Choroid plexus epithelial cell (primary cell): ENCODE results near the gene SREK1.

Experiments
- DNase-seq: peaks from one replicate; pipeline ENCODE4 v3.0.0-alpha.2; 2010; ENCODE audit warnings: low read depth
- H3K4me3 ChIP-seq: 2 replicates; pipeline ENCODE4 v1.5.1; 2011; ENCODE audit warnings: low read depth, mild to moderate bottlenecking, control low read depth, low read length, moderate library complexity
- TF ChIP-seq, protein P1 (sequence below): conservative IDR thresholded peaks from 2 replicates; pipeline ENCODE4 v1.5.1; 2011; ENCODE audit warnings: low read depth, mild to moderate bottlenecking, control low read depth, inconsistent platforms, low read length, moderate library complexity

Gene SREK1

DNA sequence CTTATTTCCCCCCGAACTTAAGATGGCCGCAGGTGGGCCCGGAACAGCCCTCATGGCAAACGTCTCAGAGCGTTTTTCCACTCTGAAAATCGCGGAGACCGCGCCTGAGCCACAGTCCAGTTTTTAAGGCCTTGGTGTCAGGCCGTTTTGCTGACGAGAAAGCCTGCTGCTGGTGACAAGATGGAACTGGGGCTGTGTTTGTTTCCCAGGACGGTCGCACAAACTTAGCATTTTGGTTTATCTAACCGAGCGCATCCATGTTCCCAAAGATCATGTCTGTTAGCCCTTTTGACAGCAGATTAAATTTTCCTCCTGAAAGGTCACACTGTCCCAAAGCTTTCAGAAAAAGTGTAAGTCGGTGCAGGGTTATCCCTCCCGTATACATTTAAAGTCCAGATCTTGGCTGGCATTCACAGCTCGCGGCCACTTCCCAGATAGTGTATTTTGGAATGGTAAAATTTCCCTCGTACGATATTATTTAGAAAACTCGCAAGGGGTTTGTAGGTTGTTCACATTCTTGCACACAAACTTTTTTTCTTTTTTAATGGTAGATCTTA, 812 bp downstream of the SREK1 start:
- DNase-seq: no peak
- H3K4me3 ChIP-seq: peak overlapping the region; percentile 93
- TF ChIP-seq, protein P1, sequence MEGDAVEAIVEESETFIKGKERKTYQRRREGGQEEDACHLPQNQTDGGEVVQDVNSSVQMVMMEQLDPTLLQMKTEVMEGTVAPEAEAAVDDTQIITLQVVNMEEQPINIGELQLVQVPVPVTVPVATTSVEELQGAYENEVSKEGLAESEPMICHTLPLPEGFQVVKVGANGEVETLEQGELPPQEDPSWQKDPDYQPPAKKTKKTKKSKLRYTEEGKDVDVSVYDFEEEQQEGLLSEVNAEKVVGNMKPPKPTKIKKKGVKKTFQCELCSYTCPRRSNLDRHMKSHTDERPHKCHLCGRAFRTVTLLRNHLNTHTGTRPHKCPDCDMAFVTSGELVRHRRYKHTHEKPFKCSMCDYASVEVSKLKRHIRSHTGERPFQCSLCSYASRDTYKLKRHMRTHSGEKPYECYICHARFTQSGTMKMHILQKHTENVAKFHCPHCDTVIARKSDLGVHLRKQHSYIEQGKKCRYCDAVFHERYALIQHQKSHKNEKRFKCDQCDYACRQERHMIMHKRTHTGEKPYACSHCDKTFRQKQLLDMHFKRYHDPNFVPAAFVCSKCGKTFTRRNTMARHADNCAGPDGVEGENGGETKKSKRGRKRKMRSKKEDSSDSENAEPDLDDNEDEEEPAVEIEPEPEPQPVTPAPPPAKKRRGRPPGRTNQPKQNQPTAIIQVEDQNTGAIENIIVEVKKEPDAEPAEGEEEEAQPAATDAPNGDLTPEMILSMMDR: no peak

DNA sequence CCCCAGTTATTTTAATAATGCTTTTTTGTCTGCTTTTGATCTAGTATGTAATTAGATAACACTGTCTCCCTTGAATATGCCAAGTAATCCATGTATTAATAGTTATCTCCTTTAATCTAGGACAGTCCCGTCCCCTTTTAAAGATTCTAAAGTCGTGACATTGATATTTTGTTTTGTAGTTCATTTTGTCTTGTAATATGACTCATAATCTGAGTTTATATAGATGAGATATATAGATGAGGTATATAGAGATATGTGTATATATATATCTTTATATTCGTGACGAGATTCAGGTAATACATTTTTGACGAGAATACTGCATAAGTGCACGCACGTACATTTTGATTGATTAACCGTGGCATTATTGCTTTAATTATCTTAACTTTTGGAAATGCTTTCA, 1.6 kb downstream of the SREK1 start:
- peak overlapping the region; percentile 93 for H3K4me3 ChIP-seq
- no peak for DNase-seq
- TF ChIP-seq, protein P1: no peak

DNA sequence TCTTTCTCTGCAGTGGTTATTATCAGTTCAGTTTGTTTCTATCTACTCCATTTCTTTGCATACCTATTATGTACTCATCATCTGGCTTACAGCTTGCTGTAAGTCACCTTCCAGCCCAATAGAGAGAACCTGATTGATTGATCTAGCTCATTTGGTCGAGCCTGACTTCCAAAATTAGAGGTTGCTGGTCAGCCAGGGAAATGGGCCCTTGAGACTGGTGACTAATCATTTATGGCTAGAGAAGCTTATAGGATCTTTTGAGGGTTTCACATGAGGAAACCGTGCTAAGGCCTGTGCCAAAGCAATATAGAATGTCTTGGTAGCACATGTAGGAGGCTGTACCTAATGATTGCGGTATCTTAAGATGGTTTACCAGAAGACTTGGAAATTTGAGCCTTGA, 5.8 kb downstream of the SREK1 start:
- TF ChIP-seq, protein P1: no peak
- no peak overlapping the region for H3K4me3 ChIP-seq
- DNase-seq: no peak

- DNase-seq: no peak
- H3K4me3 ChIP-seq: no peak overlapping the region
- TF ChIP-seq, protein P1: no peak
Measured at GRCh38 chr5:66151030-66151429, 6.9 kb downstream of the SREK1 start.

- no peak overlapping the region for H3K4me3 ChIP-seq
- DNase-seq: no peak
- TF ChIP-seq, protein P1: no peak
Measured at GRCh38 chr5:66151491-66151890, 7.4 kb downstream of the SREK1 start.

DNA sequence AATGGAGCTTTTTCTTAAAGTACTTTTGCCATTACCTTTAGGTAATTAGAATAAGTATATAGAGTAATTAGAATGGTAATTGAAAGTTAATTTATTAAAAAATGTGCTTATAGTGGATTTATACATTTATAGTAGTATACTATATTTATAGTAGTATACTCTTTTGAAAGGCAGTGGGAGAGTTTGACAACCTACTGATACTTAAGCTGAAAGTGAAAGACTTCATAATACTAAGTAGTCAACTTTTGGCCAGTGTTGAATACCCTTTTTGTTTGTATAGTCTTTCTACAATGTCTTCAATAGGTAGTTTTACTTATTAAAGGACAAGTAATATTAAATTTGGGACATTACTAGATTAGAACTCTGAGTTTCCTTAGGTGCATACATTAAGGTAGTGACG, 12.9 kb downstream of the SREK1 start:
- TF ChIP-seq, protein P1: no peak
- H3K4me3 ChIP-seq: no peak overlapping the region
- no peak for DNase-seq

DNA sequence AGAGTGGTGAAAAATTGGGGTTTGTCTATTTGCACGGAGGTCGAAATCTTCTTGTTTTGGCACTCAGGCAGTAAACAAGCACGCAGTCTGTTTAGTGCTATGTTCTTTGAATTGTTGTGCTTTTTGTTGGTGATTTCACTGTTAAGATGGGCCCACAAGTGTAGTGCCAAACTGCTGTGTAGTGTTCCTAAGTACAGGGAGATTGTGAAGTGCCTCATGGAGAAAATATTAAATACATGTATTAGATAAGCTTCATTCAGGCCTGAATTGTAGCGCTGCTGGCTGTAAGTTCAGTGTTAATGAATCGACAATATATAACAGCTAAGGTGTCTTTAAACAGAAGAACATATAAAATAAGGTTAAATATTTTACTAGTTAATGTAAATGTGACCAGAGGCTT, 17.3 kb downstream of the SREK1 start:
- H3K4me3 ChIP-seq: no peak overlapping the region
- TF ChIP-seq, protein P1: no peak
- no peak for DNase-seq
